Measurements from ENCODE around the gene TMEM217. TPM values are rescaled to one million over a fixed set of nuclear protein-coding genes. Genes with fewer than 3 reads are reported as not detected.

Gene TMEM217
- total RNA-seq, 4 donors from 2014 or later: 1.4 to 4.7 (median 2.0) TPM

DNA sequence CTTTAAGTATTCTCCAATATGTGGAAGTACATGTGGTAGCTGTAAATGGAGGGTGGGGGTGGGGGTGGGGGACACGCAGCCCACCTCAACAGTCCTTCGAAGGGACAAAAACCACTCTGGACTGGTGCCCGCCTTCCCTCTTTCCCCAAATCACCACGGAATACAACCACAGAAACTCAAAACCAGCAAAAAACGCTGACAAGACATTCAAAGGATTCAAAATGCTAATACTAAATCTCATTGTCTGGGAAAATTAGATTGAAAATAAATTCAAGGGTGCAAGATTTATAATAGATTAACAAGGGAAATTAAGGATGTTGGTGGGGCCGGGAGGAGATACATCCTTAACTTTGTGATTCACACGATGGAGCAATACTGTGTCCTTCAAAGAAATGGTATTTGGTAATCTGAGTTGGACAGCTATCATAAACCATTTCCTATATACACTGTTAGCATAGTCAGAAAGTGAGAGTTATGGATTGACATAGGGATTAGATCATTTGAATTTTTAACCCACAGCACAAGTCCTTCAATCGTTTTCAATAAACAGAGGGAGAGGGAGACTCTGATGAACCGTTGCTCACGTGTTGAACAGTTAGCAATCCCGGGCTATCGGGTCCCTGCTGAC lies 1.1 kb downstream of the TMEM217 start:
- intact Hi-C loops (cut with DNase I): no loop called here
- no peak for DNase-seq
- H3K27ac ChIP-seq: peak overlapping the region; percentile 67 to 97 (median 94)

DNA sequence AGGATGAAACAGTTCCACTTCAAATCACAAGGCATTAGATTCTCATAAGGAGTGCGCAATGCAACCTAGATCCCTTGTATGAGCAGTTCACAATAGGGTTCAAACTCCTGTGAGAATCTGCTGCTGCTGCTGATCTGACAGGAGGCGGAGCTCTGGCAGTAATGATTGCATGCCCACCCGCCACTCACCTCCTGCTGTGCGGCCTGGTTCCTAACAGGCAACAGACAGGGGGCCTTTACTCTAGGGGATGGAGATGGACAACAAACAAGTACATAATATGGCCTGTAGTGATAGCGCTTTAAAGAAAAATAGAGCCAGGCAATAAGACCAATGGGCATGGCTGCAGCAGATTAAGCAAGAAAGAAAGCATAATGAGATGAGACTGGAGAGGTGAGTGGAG lies 3.1 kb downstream of the TMEM217 start:
- 94 to 96% methylated on average over 5 of the region's 5 CpGs for WGBS, 2 donors
- Histone ChIP-seq H3K27ac (no peak overlapping the region), H3K4me1 (peaks cover 15 to 29% (median 15%) of the 10 kb centered on the region in 3 donors), H3K9me3 (no peaks in the 10 kb centered on the region), H3K4me3 (no peak overlapping the region), H3K36me3 (no peaks in the 10 kb centered on the region), H3K27me3 (no peaks in the 10 kb centered on the region)
- intact Hi-C loops (cut with DNase I): no loop called here
- TF ChIP-seq, protein P1, sequence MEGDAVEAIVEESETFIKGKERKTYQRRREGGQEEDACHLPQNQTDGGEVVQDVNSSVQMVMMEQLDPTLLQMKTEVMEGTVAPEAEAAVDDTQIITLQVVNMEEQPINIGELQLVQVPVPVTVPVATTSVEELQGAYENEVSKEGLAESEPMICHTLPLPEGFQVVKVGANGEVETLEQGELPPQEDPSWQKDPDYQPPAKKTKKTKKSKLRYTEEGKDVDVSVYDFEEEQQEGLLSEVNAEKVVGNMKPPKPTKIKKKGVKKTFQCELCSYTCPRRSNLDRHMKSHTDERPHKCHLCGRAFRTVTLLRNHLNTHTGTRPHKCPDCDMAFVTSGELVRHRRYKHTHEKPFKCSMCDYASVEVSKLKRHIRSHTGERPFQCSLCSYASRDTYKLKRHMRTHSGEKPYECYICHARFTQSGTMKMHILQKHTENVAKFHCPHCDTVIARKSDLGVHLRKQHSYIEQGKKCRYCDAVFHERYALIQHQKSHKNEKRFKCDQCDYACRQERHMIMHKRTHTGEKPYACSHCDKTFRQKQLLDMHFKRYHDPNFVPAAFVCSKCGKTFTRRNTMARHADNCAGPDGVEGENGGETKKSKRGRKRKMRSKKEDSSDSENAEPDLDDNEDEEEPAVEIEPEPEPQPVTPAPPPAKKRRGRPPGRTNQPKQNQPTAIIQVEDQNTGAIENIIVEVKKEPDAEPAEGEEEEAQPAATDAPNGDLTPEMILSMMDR (IDR thresholded peaks at IDR 0.05): no peak
- TF ChIP-seq POLR2A (IDR thresholded peaks at IDR 0.05): no peak
- no peak for DNase-seq

More for the DNA sequence above, 1.1 kb downstream of the TMEM217 start:
- H3K27me3 ChIP-seq: no peaks in the 10 kb centered on the region
- peaks cover 15 to 46% (median 15%) of the 10 kb centered on the region in 3 donors for H3K4me1 ChIP-seq
- H3K36me3 ChIP-seq: no peaks in the 10 kb centered on the region
- WGBS, 2 donors: 36 to 39% methylated on average over 12 of the region's 12 CpGs
- no peak for TF ChIP-seq POLR2A (IDR thresholded peaks at IDR 0.05)
- TF ChIP-seq, protein P1 (IDR thresholded peaks at IDR 0.05): no peak
- no peaks in the 10 kb centered on the region for H3K9me3 ChIP-seq
- peak overlapping the region; percentile 73 to 98 (median 92) for H3K4me3 ChIP-seq

DNA sequence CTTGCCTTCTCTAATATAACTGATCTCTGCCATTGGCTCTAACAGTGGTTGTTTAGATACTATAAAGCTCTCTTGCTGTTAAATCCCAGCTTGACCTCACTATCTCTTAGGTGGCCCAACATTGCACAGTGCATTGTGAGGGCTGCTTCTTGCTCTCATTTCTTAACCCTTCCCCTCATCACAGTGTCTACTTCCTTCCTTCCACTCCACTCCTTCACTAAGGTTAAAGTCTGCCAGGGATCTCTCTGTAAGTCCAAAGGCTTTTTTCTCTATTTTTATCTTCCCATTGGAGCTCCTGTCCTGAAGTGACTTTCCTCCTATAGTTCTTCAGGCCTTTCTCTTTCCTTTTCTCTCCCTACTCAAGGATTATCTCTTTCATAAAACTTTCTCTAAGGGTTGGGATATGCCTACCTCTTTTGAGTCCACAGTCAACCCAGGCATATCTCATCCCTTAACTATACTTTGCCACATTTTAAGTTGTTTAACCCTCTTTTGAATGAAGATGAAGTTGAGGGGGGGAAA lies 4.4 kb downstream of the TMEM217 start:
- no peaks in the 10 kb centered on the region for H3K27me3 ChIP-seq
- H3K27ac ChIP-seq: no peak overlapping the region
- TF ChIP-seq POLR2A (IDR thresholded peaks at IDR 0.05): no peak
- peaks cover 5 to 16% (median 5%) of the 10 kb centered on the region in 3 donors for H3K4me1 ChIP-seq
- H3K36me3 ChIP-seq: no peaks in the 10 kb centered on the region
- H3K4me3 ChIP-seq: no peak overlapping the region
- no peak for DNase-seq
- intact Hi-C loops (cut with DNase I): no loop called here
- H3K9me3 ChIP-seq: no peaks in the 10 kb centered on the region

DNA sequence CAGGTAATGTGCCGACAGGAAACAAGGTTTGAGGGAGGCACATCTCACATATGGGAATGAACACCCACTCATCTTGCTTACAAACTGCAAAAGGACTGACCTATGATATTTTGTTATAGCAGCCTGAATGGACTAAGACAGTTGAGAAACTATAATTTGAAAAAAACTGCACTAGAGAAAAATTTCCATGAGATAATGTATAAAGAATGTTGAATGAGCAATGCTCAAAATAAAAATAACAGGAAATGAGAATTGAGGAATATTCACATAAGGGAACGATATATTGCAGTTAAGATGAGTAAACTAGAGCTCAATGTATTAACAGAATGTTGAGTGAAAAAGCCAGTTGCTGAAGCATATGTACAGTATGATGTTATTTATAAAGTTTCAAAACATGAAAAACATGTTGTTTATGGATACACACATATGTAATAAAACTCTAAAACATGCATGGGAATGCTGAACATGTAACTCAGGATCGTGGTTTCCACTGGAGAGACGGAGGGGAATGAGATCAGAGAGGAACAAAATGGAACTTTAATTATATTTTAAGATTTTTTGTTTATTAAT lies 6.6 kb downstream of the TMEM217 start:
- Histone ChIP-seq H3K9me3 (no peaks in the 10 kb centered on the region), H3K4me1 (peaks cover 0 to 2% (median 0%) of the 10 kb centered on the region in 3 donors), H3K27me3 (no peaks in the 10 kb centered on the region), H3K36me3 (no peaks in the 10 kb centered on the region), H3K27ac (no peak overlapping the region), H3K4me3 (no peak overlapping the region)
- intact Hi-C loops (cut with DNase I): no loop called here
- WGBS, 2 donors: 66 to 70% methylated on average over 4 of the region's 4 CpGs
- TF ChIP-seq, protein P1 (IDR thresholded peaks at IDR 0.05): no peak
- no peak for TF ChIP-seq POLR2A (IDR thresholded peaks at IDR 0.05)
- DNase-seq: no peak

DNA sequence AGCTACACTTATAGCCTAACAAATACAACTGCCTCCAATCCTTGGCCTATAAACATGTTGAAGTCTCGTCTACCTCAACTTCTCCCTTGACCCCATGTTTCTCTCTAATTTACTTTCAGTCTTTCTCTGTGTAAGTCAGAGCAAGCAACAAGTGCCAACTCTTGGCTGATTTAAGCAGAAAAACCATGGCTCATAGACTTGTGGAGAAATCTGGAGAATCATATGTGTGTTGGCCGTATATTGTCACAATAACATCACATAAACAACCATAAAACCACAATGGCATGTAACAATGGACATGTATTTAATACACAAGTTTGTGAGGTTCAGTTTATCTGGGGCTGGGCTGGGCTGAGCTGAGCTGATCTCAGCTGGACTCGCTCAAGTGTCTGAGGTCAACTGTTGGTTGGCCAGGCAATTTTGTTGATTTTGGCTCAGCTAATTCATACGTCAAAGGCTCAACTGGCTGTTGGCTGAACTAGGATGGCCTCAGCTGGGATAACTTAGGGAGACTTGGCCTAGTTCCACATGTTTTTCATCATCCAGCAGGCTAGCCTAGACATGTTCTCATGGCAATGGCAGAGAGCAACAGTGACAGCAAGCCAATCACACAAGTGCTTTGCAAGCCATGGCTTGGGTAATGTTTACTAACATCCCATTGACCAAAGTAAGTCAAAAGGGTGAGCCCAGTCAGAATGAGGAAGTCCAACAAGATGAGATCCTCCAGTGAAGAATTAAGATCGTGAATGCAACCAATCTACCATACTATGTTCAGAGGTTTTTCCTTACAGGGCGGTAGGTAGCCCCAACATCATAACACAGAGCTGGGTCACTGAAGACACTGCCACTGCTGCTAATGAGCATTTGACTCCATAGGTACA lies 13.3 kb downstream of the TMEM217 start:
- Histone ChIP-seq H3K27me3 (no peaks in the 10 kb centered on the region), H3K4me3 (no peak overlapping the region), H3K27ac (peak overlapping the region; percentile 76 to 90 (median 85)), H3K36me3 (no peaks in the 10 kb centered on the region), H3K9me3 (no peaks in the 10 kb centered on the region), H3K4me1 (peaks cover 23 to 57% (median 32%) of the 10 kb centered on the region in 3 donors)
- intact Hi-C loops (cut with DNase I): no loop called here
- no peak for TF ChIP-seq POLR2A (IDR thresholded peaks at IDR 0.05)
- TF ChIP-seq, protein P1 (IDR thresholded peaks at IDR 0.05): no peak
- DNase-seq: no peak
- 39 to 40% methylated on average over 6 of the region's 6 CpGs for WGBS, 2 donors

Data from esophagus squamous epithelium (tissue), 5 donors.